SK-N-SH treated with all-trans-retinoic acid at 6 μM for 48 hours (cell line): ENCODE data around the gene SCD5.

Experiments used
- OSR1 ChIP-seq: fragments of 250-450 bp; sonication (Bioruptor Pico); IDR thresholded peaks from 2 replicates; pipeline ENCODE4 v1.8.0; 2022; ENCODE audit warnings: moderate library complexity, mild to moderate bottlenecking, inconsistent platforms
- RARB ChIP-seq: fragments of 250-450 bp; sonication (Bioruptor Pico); IDR thresholded peaks from 2 replicates; pipeline ENCODE4 v1.8.0; 2021; ENCODE audit warnings: mild to moderate bottlenecking, moderate library complexity
- SNAI2 ChIP-seq: fragments of 250-450 bp; sonication (Bioruptor Pico); IDR thresholded peaks from 2 replicates; pipeline ENCODE4 v1.5.0; 2020; ENCODE audit warnings: mild to moderate bottlenecking, moderate library complexity

GRCh38 chr4:82715731-82716617, 82.6 kb downstream of the SCD5 start:
- TF ChIP-seq SNAI2 (CRISPR knock-in tag) (no peak), RARB (CRISPR knock-in tag) (no peak), OSR1 (CRISPR knock-in tag) (no peak)
